ENCODE results near the gene ANKRD42.

Gene ANKRD42

GRCh38 chr11:83287631-83288030 lies 94.1 kb downstream of the ANKRD42 start:
- no peak for DNase-seq (ENCODE audit: low spot score)

- DNase-seq (ENCODE audit: low spot score) = peak; percentile 64
Measured at GRCh38 chr11:83292709-83293456, 99.4 kb downstream of the ANKRD42 start.

GRCh38 chr11:83293457-83293774 lies 99.9 kb downstream of the ANKRD42 start:
- DNase-seq (ENCODE audit: low spot score) = no peak

GRCh38 chr11:83294208-83294607 lies 100.7 kb downstream of the ANKRD42 start:
- no peak for DNase-seq (ENCODE audit: low spot score)

All from activated CD4-positive, alpha-beta T cell treated with anti-CD3 and anti-CD28 coated beads, Interleukin-2, Interleukin-4, amounts not matched to agents 100 ng/mL and 50 ng/mL, durations not matched to agents 16 hours and 8 hours (primary cell).